CD4-positive, alpha-beta T cell treated with Interleukin-17A for 4 hours (primary cell): ENCODE measurements around the gene MESP2.

Experiments
- DNase-seq: peaks from one replicate; pipeline ENCODE4 v3.0.0-alpha.2; 2020; ENCODE audit warnings: mixed read lengths

The MESP2 gene

DNA sequence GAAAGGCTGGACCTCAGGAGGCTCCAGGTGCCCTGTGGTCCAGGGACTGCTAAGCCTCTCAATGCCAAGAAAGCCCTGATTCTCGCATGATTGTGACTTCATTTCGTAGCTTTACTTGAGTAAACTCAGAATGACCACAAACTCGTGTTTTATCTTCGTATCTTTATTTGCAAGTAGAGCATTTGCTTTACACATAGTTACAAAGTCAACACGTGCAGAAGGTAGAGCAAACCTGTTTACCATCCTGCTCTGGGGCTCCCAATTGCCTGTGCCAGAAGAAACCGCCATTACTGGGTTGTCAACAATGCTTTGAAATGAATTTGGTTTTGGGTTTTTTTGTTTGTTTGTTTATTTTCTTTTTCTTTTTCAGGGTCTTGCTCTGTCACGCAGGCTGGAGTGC lies 19.2 kb upstream of the MESP2 start:
- no peak for DNase-seq

DNA sequence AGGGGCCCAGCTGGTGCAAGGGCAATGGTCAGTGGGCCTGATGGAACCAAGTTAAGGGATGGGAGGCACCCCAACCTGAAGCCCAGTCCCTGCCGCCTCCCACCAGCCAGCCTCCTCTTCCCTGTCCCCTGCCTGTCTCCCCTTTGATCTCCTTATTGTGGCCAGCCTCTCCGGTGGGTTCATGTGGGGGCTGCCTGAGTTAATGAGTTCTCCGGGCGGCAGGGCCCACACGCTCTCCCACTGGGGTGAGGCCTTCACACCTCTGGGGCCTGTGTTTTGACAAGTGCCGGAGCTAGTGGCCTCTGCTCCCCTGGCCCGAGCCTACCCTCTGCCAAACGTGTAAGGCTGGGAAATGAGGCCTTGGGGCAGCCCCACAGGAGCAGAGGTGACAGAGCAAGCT lies 17.8 kb upstream of the MESP2 start:
- DNase-seq, result no peak

DNA sequence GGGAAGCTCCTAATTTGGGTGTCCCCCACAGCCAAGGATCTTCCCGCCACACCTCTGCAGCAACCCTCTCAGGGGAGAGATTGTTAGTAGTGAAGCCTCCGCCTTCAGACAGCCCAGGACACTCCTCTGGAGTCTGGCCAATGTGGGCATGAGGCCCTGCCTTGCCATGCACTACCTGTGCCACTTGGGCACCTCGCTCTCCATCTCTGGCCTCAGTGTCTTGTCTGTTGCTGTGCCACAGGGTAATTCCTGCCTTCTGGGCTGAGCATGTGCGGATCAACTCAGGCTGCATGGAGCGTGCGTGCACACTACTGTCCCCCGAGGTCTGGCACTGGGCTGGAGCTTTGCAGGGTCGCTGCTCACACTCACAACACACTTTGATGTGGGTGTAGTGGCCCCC lies 17.2 kb upstream of the MESP2 start:
- no peak for DNase-seq

DNA sequence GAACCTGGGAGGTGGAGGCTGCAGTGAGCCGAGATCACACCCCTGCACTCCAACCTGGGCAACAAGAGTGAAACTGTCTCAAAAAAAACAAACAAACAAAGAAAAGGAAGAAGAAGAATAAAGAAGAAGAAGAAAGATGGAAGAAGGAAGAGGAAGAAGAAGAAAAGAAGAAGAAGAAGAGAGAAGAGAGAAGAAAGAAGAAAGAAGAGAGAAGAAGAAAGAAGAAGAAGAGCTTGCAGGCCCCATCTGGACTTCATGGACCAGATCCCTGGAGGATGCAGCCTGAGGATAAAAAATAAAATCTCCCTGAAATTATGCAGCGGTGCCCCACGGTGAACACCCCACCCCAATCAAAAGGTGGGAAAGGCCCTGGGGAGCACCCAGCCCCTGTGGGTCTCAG lies 16.3 kb upstream of the MESP2 start:
- DNase-seq, result no peak

DNA sequence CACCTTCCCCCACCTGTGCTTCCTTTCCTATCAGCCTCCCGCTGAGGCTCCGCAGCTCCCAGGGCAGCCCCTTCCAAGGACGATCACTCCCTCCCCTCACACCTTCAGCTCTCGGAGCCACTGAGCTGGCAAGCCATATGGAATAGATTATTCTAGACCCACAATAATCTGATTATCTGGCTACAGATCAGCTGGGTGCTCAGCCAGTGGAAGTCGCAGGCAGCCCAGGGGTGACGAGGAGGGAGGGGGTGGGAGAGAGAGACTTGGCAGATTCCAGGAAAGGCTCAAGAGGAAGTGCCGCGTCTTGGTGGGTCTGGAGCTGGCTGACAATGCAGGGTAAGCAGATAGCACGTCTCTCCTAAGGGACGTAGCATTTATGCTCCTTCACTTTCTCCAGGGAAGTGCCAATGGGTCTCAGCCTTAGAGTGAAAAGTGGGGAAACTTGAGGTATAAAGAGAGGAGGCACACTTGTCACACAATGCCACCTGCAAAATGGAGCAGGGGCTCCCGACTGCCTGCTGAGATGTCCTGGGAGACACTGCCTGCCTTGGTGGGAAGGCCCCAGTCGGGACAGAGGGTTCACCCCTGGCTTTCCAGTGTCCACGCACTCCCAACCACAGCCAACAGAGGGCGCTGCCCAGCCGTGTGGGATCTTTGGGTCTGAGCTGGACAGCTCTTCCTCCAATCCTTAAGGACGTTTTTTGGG lies 15.7 kb upstream of the MESP2 start:
- DNase-seq, result peak; percentile 70

DNA sequence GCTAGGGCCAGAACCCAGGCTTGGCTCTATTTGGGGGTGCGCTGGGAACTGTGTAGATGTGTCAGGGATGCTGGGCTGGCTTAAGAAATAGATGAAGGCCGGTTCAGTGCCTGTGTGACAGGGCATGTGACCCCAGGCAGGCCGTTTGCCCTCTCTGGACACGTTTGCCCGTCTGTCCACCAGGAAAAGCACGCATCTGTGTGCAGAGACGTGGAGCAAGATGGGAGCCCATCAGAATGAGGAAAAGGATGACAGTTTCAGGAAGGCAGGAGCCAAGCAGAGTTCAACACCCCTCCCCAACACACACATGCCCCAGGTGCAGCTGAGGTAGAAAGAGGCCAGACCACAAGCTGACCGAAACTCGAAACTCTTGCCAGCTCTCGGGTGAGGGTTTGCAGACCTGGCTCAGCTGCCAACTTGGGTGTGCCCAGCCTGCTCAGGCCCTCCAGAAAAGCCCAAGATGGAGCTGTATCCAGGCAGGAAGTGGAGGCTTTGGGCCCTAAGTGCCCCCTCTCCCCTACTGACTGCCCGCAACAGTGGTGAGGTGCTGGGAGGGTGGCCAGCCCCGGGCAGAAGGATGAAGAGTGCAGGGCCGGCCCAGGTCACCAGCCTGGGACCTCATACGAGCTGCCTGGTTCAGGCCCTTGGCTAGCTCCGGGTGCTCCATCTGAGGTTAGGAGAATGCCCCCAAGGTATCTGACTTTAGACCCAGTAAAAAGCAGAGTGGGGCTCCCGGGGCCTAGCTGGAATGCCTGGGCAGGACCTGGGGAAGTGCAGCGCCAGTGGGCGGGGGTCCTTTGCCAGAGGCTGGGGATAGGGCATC lies 14.9 kb upstream of the MESP2 start:
- DNase-seq, result no peak

DNA sequence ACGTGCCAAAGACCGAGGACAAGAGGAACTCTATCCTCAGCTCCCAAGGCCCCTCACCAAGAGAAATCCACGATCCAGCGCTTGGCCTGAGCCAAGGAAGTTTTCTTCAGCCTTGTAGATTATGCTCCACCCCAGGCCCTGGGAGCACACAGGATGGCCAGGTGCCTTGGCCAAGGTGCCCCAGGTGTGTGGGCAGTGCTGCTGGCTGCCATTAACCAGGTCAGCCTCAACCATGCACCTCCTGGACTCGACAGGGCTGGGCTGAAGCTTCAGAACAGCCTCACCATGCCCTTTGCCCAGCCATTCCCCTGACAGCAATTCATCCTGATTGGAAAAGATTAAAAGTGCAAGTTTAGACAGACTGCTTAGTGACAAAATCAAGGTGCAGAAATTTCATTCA lies 14.2 kb upstream of the MESP2 start:
- DNase-seq, result no peak

DNA sequence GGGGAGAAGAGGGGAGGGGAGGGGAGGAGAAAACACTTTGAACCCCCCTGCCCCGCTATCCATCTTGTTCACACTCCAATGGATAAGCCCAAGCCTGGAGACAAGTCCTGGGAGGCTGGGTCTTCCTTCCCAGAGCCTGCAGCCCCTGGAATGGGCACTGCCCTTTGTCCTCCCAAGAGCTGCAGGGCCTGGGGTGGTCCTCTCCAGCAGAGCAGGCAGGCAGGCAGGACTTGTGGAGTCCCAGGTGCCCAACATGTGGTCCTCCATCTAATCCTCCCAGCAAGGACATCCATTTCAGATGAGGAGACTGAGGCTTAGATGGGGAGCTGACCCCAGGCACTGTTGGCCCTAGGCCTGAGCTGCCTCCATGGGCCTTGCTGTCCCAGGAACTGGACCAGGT lies 10.4 kb upstream of the MESP2 start:
- no peak for DNase-seq

DNA sequence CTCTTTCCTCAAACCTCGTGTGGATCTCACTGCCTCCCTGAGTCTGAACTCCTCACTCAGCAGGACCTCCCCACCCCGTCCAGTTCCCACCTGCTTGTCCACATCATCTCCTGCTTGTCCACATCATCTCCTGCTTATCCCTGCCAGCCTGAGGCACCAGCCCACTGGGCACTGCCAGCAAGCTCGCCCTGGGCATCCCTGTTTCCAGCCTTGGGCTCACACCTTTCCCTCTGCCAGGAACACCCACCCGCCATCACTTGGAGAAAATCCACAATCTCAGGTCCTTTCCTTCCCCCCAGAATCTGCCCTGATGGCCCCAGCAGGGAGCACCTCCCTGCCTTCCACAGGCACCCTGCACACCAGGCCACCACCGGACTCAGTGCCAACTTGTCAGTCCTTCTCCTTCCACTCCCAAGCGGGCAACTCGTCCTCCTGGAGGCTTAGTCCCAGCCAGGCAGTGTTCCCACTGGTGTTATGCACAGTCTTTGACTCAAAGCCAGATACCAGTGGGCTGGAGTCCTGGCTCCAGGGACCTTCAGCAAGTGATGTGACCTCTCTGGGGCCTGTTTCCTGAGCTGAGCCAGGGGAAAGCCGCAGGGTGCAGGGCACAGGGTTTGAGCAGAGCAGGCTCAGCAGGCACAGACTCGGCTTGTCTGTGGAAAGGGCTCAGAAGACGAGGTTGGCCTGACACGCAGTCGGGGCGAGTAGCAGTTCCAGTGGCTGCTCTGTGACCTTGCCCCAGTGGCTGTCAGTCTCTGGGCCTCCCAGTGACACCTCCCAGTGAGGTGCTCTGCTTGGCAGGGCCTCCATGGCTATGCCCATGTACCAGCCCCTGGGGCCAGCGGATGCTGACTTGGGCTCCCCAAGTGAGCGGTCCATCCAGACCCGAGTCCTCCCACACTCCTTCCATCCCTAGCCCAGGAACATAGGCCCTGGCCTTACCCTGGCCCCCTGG lies 9.5 kb upstream of the MESP2 start:
- DNase-seq, result no peak

DNA sequence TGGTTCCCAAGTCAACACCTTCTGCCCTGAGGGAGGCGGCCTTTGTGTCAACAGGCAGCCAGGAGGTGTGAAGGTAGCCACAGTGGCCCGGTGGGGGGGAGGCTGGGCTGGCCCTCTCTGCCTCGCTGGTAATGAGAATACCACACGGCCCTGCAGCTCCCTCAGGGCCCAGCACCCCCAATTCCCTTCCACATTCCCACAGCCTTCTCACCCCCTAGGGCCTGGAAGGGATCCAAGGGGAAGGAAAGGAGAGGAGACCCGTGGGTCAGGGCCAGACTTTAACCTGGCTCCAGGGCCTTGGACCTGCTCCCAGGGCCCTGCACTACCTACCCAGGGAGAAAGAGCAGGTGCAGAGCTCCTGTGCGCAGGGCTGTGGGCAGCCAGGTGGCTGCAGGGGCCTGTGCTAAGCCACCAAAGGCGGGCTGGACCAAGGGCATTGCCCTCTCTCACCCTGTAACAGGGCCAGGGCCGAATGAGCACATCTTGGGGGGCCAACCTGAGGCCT lies 8.7 kb upstream of the MESP2 start:
- DNase-seq, result no peak

DNA sequence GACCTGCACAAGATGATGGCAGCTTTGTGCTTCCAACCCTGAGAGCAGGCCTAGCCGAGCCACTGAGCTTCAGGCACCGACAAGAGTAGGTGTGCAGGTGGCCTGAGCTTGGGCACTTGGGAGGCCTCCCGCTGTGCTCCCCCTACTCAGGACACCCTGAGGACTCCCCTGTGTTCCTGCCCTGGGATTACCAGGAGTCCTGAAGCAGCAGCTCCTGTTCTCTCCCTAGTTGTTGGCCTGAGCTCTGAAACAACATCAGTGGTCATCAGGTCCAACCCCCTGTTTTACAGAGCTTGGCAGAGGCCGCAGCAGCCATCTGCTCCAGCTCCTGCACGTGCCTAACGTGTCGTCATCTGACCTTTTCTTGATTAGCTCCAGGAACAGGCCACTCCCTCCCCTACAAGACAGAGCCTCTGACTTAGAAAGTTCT lies 8.0 kb upstream of the MESP2 start:
- no peak for DNase-seq

DNA sequence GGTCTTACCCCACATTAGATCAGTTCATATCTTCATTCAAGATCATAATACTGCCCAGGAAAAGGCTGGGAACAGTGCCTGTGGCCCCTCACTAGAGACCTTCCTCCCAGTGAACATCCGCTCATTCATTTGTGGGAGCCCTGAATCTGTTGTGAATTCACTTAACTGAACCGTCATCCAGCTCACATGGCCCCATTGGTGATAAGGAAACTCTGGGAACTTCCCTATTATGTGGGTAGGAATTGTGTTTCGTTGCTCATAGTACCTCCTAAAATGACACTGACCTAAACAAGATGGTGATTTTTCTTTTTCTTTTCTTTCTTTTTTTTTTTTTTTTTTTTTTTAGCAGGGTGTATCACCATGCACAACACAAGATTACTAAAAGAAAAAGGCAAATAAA lies 6.8 kb upstream of the MESP2 start:
- no peak for DNase-seq

DNA sequence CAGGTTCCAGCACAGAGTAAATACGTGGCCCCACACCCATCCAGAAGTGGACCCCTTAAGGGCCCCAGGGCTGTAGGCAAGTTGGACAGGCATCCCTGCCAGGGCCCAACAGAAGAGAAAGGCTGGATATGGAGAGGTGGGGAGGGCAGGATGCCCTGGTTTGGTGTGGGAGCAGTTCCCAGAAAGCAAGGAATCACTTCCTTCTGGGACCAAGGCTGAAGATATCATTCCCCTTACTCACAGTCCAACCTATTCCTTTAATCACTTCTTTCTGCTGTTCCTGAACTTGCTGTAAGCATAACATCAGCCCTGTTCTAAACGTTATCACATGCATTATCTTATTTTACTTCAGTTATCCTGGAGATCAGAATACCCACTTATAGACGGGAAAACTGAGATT lies 6.1 kb upstream of the MESP2 start:
- no peak for DNase-seq

DNA sequence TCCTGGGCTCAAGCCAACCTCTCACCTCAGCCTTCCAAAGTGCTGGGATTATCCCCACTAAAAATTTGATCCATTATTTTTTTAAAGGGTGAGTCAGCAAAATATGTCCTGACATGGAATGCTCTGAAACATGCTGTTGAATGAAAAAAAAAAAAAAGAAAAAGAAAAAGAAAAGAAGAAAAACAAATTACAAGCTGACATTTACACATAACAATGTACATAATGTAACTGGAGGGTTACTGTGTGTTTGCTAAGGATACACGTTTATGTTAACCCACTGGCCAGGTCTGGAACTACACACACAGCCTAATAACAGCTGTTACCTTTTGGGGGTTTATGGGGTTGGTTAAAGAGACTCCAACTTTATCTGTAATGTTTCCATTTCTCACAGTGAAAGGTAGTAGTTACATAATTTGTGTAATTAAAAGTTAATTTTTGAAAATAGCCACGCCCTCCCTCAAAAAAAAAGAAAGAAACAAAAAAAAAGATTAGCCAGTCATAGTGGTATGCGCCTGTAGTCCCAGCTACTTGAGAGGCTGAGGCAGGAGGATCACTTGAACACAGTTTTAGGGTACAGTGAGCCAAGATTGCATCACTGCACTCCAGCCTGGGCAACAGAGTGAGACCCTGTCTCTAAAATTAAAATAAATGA lies 3.1 kb upstream of the MESP2 start:
- DNase-seq, result no peak

DNA sequence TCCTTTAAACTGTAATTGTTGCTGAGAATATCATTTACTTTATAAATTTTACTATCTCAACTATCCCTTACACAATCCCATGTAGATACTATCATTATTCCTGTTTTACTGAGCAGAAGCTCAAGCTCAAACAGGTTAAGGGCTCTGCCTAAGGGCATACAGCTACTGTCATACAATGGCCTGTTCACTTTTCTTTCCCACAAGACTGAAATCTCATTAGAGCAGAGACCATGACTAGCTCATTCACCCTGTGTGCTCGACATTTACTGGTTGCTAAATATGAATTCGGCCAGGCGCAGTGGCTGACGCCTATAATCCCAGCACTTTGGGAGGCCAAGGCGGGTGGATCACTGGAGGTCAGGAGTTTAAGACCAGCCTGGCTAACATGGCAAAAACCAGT lies 1.6 kb upstream of the MESP2 start:
- DNase-seq, result no peak

DNA sequence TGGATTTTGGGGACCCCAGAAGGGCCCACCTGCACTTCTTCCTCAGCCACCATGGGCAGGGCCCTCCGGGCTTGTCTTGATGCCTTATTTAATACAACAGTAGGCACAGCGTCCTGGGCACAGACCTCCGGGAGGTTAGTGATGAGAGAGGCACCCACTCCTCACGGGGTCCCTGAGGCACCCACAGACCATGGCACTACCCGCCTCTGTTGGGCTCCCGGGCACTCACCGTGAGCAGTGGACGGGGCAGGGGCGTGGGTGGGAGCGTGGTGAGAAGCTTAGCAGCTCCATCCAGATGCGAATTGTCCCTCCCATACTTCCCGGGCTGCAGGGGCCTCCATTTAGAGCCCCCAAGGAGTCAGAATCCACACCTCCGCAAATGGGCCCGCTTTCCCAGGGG lies 317 bp upstream of the MESP2 start:
- no peak for DNase-seq

DNA sequence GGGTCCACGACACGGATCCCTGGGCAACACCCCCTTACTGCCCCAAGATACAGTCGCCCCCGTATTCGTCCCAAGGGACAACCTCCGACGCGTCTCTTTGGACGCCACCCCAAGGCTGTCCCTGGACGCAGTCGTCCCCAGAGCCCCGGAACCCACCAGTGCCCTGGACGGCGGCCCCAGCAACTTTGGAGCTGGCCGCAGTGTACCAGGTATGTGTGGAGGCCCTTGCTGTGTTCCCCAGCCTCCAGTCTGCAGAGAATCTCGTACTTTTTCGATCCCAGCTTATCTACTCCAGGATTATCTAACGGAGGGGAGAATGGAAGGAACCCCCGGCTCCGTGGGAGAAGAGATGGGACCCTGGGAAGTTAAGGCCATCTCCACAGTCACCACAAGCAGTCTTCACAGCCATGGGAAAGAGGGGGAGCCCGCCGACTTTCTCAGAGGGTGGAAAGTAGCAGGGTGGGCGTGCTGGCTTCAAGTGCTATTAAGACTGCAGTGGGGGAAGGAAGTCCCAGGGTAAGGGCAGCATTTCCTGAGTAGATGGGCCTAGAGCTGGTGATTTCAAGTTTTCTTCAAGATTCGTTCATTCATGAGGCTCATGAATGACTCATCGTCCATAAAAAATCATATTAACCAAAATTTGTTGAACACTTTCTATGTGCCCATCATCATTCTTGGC lies 1.1 kb downstream of the MESP2 start:
- DNase-seq, result no peak

DNA sequence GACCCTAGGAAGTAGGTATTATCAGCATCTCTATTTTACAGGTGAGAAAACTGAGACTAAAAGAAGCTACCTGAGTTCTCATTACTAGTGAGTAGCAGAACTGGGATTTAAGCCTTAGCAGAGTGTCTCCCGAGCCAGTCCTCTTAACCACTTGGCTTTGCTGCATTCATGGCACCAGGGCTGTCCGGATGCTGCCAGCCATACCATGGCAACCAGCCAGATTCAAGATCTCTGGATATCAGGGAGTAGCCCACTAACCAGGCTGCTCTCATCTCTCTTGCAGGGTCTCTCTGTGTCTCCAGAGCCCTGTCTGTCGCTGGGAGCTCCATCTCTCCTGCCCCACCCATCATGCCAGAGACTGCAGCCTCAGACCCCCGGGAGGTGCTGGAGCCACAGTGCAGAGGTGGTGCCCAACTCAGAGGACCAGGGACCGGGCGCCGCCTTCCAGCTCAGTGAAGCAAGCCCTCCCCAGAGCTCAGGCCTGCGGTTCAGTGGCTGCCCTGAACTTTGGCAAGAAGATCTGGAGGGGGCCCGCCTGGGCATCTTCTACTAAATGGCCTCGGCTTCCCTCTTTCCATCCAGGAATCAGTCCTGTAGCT lies 1.7 kb downstream of the MESP2 start:
- DNase-seq, result no peak

DNA sequence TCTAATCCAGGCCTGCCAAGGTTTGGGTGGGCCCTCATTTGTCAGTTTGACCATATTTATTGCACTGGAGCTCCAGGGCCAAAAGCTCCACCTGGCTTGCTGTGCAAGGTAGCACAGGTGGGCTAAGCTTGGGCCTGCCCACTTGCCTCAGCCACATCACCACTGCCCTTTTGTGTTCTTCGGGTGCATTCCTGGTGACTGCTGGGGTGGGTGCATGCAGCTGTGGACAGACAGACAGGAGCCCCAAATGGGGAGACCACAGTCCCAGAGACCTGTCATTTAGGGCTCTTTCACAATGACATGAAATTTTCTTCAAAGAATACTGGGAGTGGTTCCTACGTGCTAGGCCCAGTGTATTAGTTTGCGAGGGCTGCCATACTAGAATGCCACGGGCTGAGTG lies 2.7 kb downstream of the MESP2 start:
- DNase-seq, result no peak

DNA sequence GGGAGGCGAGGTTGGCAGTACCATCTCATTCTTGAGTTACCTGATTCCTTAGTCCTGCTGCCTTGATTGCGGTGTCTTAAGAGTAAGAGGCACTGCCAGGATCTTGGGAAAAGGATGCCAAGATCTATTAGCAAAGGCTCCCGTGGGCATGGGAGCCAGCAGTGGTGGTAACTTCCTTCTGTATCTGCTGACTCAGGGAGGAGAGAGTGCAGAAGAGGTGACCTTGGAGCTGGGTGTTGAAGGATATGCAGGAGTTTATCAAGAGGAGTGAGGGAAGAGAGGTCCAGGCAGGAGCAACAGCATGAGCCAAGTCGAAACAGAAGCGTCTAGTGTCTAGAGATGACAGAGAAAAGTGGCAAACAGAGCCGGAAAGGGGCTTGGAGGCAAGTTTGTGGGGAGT lies 4.5 kb downstream of the MESP2 start:
- DNase-seq, result no peak

DNA sequence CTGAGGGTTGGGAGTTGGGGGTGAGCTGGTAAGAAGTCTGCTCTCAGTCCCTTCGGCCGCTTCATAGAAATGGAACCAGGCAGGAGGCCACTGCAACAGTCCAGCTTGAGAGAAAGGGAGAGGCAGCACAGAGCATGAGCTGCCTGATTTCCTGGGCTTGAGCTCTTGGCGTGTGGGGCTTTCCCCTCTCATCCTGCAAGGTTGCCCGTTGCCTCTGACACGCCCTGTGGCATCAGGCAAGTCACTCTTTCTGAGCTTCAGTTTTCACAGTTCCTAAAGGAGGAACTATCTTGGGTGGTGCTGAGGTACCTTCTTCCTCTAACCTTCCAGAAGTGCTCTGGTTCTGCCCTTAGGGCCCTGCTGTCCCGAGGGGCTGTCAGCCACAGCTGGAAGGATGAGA lies 4.9 kb downstream of the MESP2 start:
- no peak for DNase-seq
